ENCODE measurements around the gene TPRA1. TPM values are rescaled to one million over a fixed set of nuclear protein-coding genes. Genes with fewer than 3 reads are reported as not detected.
A peak's percentile ranks its signal among the peaks of the same experiment; 100 is the strongest.

TPRA1 gene
- total and polyA plus RNA-seq, 9 of the 15 experiments (the other 6 are each of a cell fraction or from before 2014, with no cell fraction given): 0.66 to 21.5 (median 11.1) TPM

GRCh38 chr3:127628788-127629466 is 38.4 kb upstream of the TPRA1 start, which contains the start of gene PODXL2 (continued):
- no peak for TF ChIP-seq CHD7 (IDR thresholded peaks at IDR 0.05; ENCODE audit: low read depth, low read length)
- no peak for TF ChIP-seq YY1 (IDR thresholded peaks at IDR 0.05; ENCODE audit: borderline replicate concordance in 1 of 3, control insufficient read depth in 1 of 3, extremely low read depth in 1 of 3, insufficient read depth in 3 of 3, insufficient read length in 1 of 3, insufficient replicate concordance in 2 of 3, low read depth in 1 of 3, low read length in 2 of 3)
- no peak for TF ChIP-seq MTA1 (IDR thresholded peaks at IDR 0.05; ENCODE audit: borderline replicate concordance)
- no peak for TF ChIP-seq HMG20A (CRISPR knock-in tag; conservative IDR thresholded peaks at IDR 0.05)
- TF ChIP-seq ZBED1 (IDR thresholded peaks at IDR 0.05): no peak
- no peak for TF ChIP-seq SNIP1 (IDR thresholded peaks at IDR 0.05; ENCODE audit: low read depth)
- TF ChIP-seq MAFG (tag; conservative IDR thresholded peaks at IDR 0.05): no peak
- no peak for TF ChIP-seq PML (IDR thresholded peaks at IDR 0.05; ENCODE audit: low read length)
- TF ChIP-seq ZNF143 (CRISPR knock-in tag; IDR thresholded peaks at IDR 0.05): no peak
- peak; percentile 50; the same call in 1 of the 2 replicates for TF ChIP-seq E2F5 (CRISPR knock-in tag; IDR thresholded peaks at IDR 0.05)
- TF ChIP-seq ZNF280A (IDR thresholded peaks at IDR 0.05; ENCODE audit: low read depth, partially characterized antibody): no peak
- no peak for TF ChIP-seq TCF7L2 (IDR thresholded peaks at IDR 0.05; ENCODE audit: low read depth, low read length)
- TF ChIP-seq ELF4 (CRISPR knock-in tag; IDR thresholded peaks at IDR 0.05): no peak
- TF ChIP-seq MAX (CRISPR knock-in tag; IDR thresholded peaks at IDR 0.05): peak; percentile 84
